GM13976 (cell line): ENCODE measurements around the gene FES.

Source experiments
- DNase-seq: peaks from one replicate; pipeline ENCODE4 v3.0.0; 2012; ENCODE audit warnings: low spot score
- in situ Hi-C: fragments of 300-500 bp; cut with MboI; formaldehyde crosslinking; loops from one replicate; pipeline ENCODE4 v1.12.0; 2022; ENCODE audit warnings: low sequenced_read_pairs, mixed read lengths, inconsistent platforms; ENCODE audit not compliant: unreplicated experiment
- TF ChIP-seq, protein P1 (sequence below): IDR thresholded peaks from 2 replicates; pipeline ENCODE4 v1.5.1; 2012; ENCODE audit warnings: borderline replicate concordance, mild to moderate bottlenecking; ENCODE audit not compliant: insufficient read depth; ENCODE audit errors: extremely low read depth, missing control alignments, control extremely low read depth

The FES gene

GRCh38 chr15:90870354-90871138 is 13.8 kb upstream of the FES start:
- in situ Hi-C loops = no loop called here
- TF ChIP-seq, protein P1, sequence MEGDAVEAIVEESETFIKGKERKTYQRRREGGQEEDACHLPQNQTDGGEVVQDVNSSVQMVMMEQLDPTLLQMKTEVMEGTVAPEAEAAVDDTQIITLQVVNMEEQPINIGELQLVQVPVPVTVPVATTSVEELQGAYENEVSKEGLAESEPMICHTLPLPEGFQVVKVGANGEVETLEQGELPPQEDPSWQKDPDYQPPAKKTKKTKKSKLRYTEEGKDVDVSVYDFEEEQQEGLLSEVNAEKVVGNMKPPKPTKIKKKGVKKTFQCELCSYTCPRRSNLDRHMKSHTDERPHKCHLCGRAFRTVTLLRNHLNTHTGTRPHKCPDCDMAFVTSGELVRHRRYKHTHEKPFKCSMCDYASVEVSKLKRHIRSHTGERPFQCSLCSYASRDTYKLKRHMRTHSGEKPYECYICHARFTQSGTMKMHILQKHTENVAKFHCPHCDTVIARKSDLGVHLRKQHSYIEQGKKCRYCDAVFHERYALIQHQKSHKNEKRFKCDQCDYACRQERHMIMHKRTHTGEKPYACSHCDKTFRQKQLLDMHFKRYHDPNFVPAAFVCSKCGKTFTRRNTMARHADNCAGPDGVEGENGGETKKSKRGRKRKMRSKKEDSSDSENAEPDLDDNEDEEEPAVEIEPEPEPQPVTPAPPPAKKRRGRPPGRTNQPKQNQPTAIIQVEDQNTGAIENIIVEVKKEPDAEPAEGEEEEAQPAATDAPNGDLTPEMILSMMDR = no peak
- DNase-seq = no peak

DNA sequence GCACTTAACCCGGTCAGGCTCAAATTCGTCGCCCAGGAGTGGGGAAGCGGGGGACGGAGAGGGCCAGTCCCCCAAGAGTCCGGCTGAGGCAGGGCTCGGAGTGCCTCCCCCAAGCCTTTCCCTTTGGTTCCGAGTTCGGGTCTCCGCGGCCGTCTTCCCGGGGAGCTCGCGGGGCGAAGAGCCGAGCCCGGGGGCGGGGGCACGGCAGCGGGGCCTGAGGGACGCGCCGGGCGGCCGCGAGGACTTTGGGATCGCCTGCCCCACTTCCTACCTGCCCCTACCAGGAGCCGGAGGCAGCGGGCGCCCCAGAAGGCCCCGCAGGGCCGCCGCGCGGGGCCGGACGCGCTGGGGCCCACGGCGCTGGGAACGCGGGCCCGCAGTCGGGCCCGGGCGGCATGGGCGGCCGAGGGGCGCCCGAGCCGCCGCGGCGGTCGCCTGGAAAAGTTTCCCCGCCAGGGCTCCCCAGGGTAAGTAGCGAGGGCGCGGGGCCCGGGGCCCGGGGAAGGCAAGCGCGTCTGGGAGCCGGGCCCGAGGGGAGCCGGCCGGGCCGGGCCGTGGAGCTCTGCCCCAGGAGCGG is 13.1 kb upstream of the FES start:
- in situ Hi-C loops = no loop called here

GRCh38 chr15:90871716-90872485 is 12.4 kb upstream of the FES start:
- in situ Hi-C loops = no loop called here
- DNase-seq = peak; percentile 56
- TF ChIP-seq, protein P1 = no peak

More for the DNA sequence above, 13.1 kb upstream of the FES start:
- DNase-seq = peak; percentile 69
- TF ChIP-seq, protein P1 = no peak

GRCh38 chr15:90872486-90873184 is 11.7 kb upstream of the FES start:
- peak; percentile 70 for DNase-seq

DNA sequence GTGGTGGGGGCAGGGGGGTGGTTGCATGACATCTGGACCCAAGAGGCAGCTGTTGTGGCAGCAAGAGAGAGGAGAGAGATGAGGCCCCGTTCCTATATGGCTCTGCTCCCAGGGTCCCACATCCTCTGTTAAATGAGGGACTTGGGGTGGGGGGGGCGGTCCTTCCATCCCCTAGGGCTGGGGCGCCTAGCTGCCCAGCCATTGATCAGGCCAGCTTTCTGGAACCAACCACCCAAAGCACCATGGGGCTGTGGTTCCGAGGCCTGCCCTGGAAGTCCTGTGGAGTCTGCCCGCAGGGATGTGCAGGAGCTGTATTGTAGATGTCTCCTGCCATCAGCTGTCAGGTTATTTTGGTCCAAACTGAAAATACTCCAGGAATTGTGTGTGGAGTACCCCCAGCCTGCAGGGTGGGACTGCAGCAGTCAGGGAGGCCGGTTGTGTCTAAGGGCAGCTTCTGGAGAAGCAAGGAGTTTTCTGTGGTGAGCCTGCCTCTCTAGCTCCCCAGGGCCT is 10.8 kb upstream of the FES start:
- TF ChIP-seq, protein P1 = no peak
- in situ Hi-C loops = no loop called here
- no peak for DNase-seq

More at GRCh38 chr15:90872486-90873184, 11.7 kb upstream of the FES start:
- TF ChIP-seq, protein P1 = no peak
- in situ Hi-C loops = no loop called here
